H1 (cell line): Measurements from ENCODE around the gene FBN1. TPM values are rescaled to one million over a fixed set of nuclear protein-coding genes. Genes with fewer than 3 reads are reported as not detected.

ENCODE experiments used
- BRCA1 ChIP-seq: IDR thresholded peaks from 2 replicates; pipeline ENCODE4 v1.6.1; 2012; ENCODE audit warnings: low read depth, low read length, improper control_type of control experiment
- KDM4A ChIP-seq: IDR thresholded peaks from one replicate; pipeline ENCODE4 v1.7.1; 2012; ENCODE audit warnings: low read depth, mild to moderate bottlenecking, moderate library complexity, low read length, inconsistent platforms; ENCODE audit not compliant: severe bottlenecking
- NANOG ChIP-seq: IDR thresholded peaks from 2 replicates; pipeline ENCODE4 v1.6.1; 2011; ENCODE audit warnings: low read length, low read depth, mild to moderate bottlenecking, inconsistent platforms; ENCODE audit not compliant: insufficient read depth, poor library complexity, severe bottlenecking
- SAP30 ChIP-seq: fragments of 300-600 bp; sonication (generic); IDR thresholded peaks from 2 replicates; pipeline ENCODE4 v1.7.1; 2012; ENCODE audit warnings: low read length, moderate library complexity, mild to moderate bottlenecking, inconsistent platforms; ENCODE audit not compliant: insufficient read depth, insufficient replicate concordance
- SP4 ChIP-seq: IDR thresholded peaks from 2 replicates; pipeline ENCODE4 v1.6.1; 2012; ENCODE audit warnings: low read length, inconsistent platforms
- TBP ChIP-seq: IDR thresholded peaks from 2 replicates; pipeline ENCODE4 v1.6.1; 2011; ENCODE audit warnings: low read depth, low read length, improper control_type of control experiment
- ZNF274 ChIP-seq: IDR thresholded peaks from 2 replicates; pipeline ENCODE4 v1.7.0; 2012; ENCODE audit warnings: low read length, borderline replicate concordance; ENCODE audit errors: extremely low read depth
- polyA plus RNA-seq, 7 experiments: library from polyadenylated mRNA; depleted of rRNA in 3 of 7; stranded (reverse) in 5 of 7; unstranded in 2 of 7; fragments of >200 nt in 5 of 7; fragments of 200-250 nt in 2 of 7; gene quantifications; 1 replicate in 5 of 7; 2 replicates in 1 of 7; 4 replicates in 1 of 7; pipeline versions ENCODE4 v1.2.1 to v1.2.3, GENCODE V29; 2011 to 2013; ENCODE audit warnings: missing spikeins in 2 of 7, mixed read lengths in 2 of 7
- total RNA-seq: library from RNA; stranded (reverse); fragmentation: NEBNext Ultra II Directional; extraction: Animal tissue kit (Norgen Biotek cat#: 25700); gene quantifications from 2 replicates; pipeline ENCODE4 v1.2.1, GENCODE V29; 2021

The FBN1 gene
- total and polyA plus RNA-seq, 2 of the 8 experiments (the other 6 are each of a cell fraction or from before 2014, with no cell fraction given) = 3.0 to 4.0 TPM

- TF ChIP-seq NANOG (no peak), BRCA1 (no peak), TBP (no peak), KDM4A (no peak), SAP30 (no peak), SP4 (no peak), ZNF274 (no peak)
Measured at GRCh38 chr15:48602358-48603122, 43.0 kb downstream of the FBN1 start (continued).
